Right lobe of liver (tissue), 6 donors: ENCODE measurements around the gene DELE1. TPM values are rescaled to one million over a fixed set of nuclear protein-coding genes. Genes with fewer than 3 reads are reported as not detected.
A peak's percentile ranks its signal among the peaks of the same experiment; 100 is the strongest.

Source experiments
- ATAC-seq, 4 donors: fragments of 200-7000 bp; cut with Tn5 transposase; one replicate each; pipeline ENCODE4 v1.9.1; 2020; ENCODE audit warnings: mild to moderate bottlenecking in 4 of 4, moderate library complexity in 4 of 4
- DNase-seq, 3 donors: peaks; one replicate each; pipeline ENCODE4 v3.0.0-alpha.2; 2020
- H3K27ac ChIP-seq, 3 donors: fragments of 200-600 bp; one replicate each; pipeline ENCODE4 v1.8.0; 2022
- H3K27me3 ChIP-seq, 2 donors: fragments of 200-600 bp; one replicate each; pipeline ENCODE4 v1.8.0; 2022
- H3K36me3 ChIP-seq, 4 donors: fragments of 200-600 bp; sonication (generic) in 1 of 4; one replicate each; pipeline versions ENCODE4 v1.5.1 to v1.8.0; 2017 to 2022; ENCODE audit warnings: control low read depth in 1 of 4
- H3K4me1 ChIP-seq, 4 donors: fragments of 200-600 bp; sonication (generic) in 1 of 4; one replicate each; pipeline versions ENCODE4 v1.5.1 to v1.8.0; 2017 to 2022; ENCODE audit warnings: control low read depth in 1 of 4
- H3K4me3 ChIP-seq, 3 donors: fragments of 200-600 bp; one replicate each; pipeline ENCODE4 v1.8.0; 2022
- H3K9me3 ChIP-seq, 4 donors: fragments of 200-600 bp; sonication (generic) in 1 of 4; one replicate each; pipeline versions ENCODE4 v1.5.1 to v1.8.0; 2017 to 2022; ENCODE audit warnings: control low read depth in 1 of 4
- CTCF ChIP-seq, 4 donors: fragments of 200-600 bp in 3 of 4; fragments of 450-650 bp in 1 of 4; IDR thresholded peaks; one replicate each; pipeline versions ENCODE4 v1.5.1 to v1.8.0; 2016 to 2022; ENCODE audit warnings: antibody characterized with exemption in 4 of 4, mild to moderate bottlenecking in 2 of 4
- POLR2A ChIP-seq: fragments of 450-650 bp; IDR thresholded peaks from one replicate; pipeline ENCODE4 v1.6.1; 2017; ENCODE audit warnings: antibody characterized with exemption, mild to moderate bottlenecking
- WGBS: methylation state at CpG from one replicate; pipeline ENCODE4 v1.1.6; 2018; ENCODE audit warnings: low coverage, low lambda C conversion rate; ENCODE audit not compliant: insufficient coverage; ENCODE audit errors: missing lambda C conversion rate; 5-methylcytosine and 5-hydroxymethylcytosine counted together
- intact Hi-C, 2 donors: fragments of 100-400 bp; cut with DNase I; formaldehyde crosslinking; loops; one replicate each; pipeline versions ENCODE4 v1.11.2 to v1.14.1; 2022
- total RNA-seq, 6 experiments: library from RNA; depleted of rRNA in 2 of 6; stranded (reverse); fragments of >200 nt in 2 of 6; fragmentation: NEBNext Ultra II Directional in 3 of 6; extraction: Animal tissue kit (Norgen Biotek cat#: 25700) in 3 of 6; gene quantifications; one replicate each; pipeline versions ENCODE4 v1.1.0 to v1.2.4, GENCODE V29; 2016 to 2023
- donor health status: DM: no; HTN: yes; CAD: no.
- donor health status: DM: no; HTN: no; CAD: no.
- donor health status: DM: no; HTN: no; CAD: no.
- donor health status: DM: no; HTN: yes; CAD: no.
- donor health status: DM: no; HTN: yes; CAD: no.

The DELE1 gene
- total RNA-seq, 6 experiments from 2014 or later = 39.4 to 57.9 (median 43.8) TPM

- Histone ChIP-seq H3K9me3 (no peaks in the 10 kb centered on the region), H3K36me3 (no peaks in the 10 kb centered on the region), H3K4me1 (no peaks in the 10 kb centered on the region), H3K27me3 (no peaks in the 10 kb centered on the region), H3K4me3 (no peak overlapping the region), H3K27ac (no peak overlapping the region)
- DNase-seq (no peak), ATAC-seq (peak in 2 of 4 donors; percentile 37 to 57)
- intact Hi-C loops = no loop called here
- TF ChIP-seq CTCF (IDR thresholded peaks at IDR 0.05) (no peak), POLR2A (no peak)
- WGBS = 72% methylated on average over 2 of the region's 2 CpGs
Measured at GRCh38 chr5:141898448-141899049, 25.1 kb upstream of the DELE1 start.

GRCh38 chr5:141902015-141902814 is 21.5 kb upstream of the DELE1 start:
- no peaks in the 10 kb centered on the region for H3K4me1 ChIP-seq
- no peak for ATAC-seq
- no peaks in the 10 kb centered on the region for H3K9me3 ChIP-seq
- DNase-seq = no peak
- H3K27me3 ChIP-seq = no peaks in the 10 kb centered on the region
- H3K4me3 ChIP-seq = no peak overlapping the region
- intact Hi-C loops = no loop called here
- H3K27ac ChIP-seq = no peak overlapping the region
- no peaks in the 10 kb centered on the region for H3K36me3 ChIP-seq
- 59% methylated on average over 5 of the region's 5 CpGs for WGBS
- no peak for TF ChIP-seq POLR2A
- TF ChIP-seq CTCF (IDR thresholded peaks at IDR 0.05) = no peak

- peak in 1 of 4 donors; percentile 28 for ATAC-seq
Measured at GRCh38 chr5:141903261-141903660, 20.4 kb upstream of the DELE1 start.

GRCh38 chr5:141904551-141904950 is 19.1 kb upstream of the DELE1 start:
- Histone ChIP-seq H3K4me1 (no peaks in the 10 kb centered on the region), H3K36me3 (no peaks in the 10 kb centered on the region), H3K27me3 (no peaks in the 10 kb centered on the region), H3K27ac (no peak overlapping the region), H3K9me3 (no peaks in the 10 kb centered on the region), H3K4me3 (no peak overlapping the region)
- DNase-seq = no peak
- 90% methylated on average over 5 of the region's 5 CpGs for WGBS
- intact Hi-C loops = no loop called here
- no peak for ATAC-seq
- TF ChIP-seq POLR2A = no peak
- TF ChIP-seq CTCF (IDR thresholded peaks at IDR 0.05) = no peak

More at GRCh38 chr5:141903261-141903660, 20.4 kb upstream of the DELE1 start:
- no peak for DNase-seq
- intact Hi-C loops = no loop called here
- H3K4me3 ChIP-seq = no peak overlapping the region
- H3K4me1 ChIP-seq = no peaks in the 10 kb centered on the region
- no peaks in the 10 kb centered on the region for H3K27me3 ChIP-seq
- no peaks in the 10 kb centered on the region for H3K36me3 ChIP-seq
- TF ChIP-seq CTCF (IDR thresholded peaks at IDR 0.05) (no peak), POLR2A (no peak)
- no peaks in the 10 kb centered on the region for H3K9me3 ChIP-seq
- H3K27ac ChIP-seq = no peak overlapping the region
- WGBS = 57% methylated on average over 4 of the region's 4 CpGs
